Left lung (tissue), 10 donors: ENCODE data around the gene UGCG. TPM values are rescaled to one million over a fixed set of nuclear protein-coding genes. Genes with fewer than 3 reads are reported as not detected.

Source experiments
- ATAC-seq: fragments of 200-7000 bp; cut with Tn5 transposase; one replicate; pipeline ENCODE4 v1.9.1; 2020; ENCODE audit warnings: moderate library complexity
- DNase-seq, 4 donors: peaks; one replicate each; pipeline ENCODE4 v3.0.0-alpha.2; 2013 to 2020
- H3K27ac ChIP-seq, 2 donors: fragments of 200-600 bp; sonication (generic) in 1 of 2; one replicate each; pipeline versions ENCODE4 v1.5.0 to v1.8.0; 2020 to 2021
- H3K27me3 ChIP-seq, 2 donors: fragments of 200-600 bp; sonication (generic) in 1 of 2; one replicate each; pipeline versions ENCODE4 v1.5.0 to v1.8.0; 2020 to 2021
- H3K36me3 ChIP-seq, 2 donors: fragments of 200-600 bp; sonication (generic) in 1 of 2; one replicate each; pipeline versions ENCODE4 v1.5.0 to v1.8.0; 2020 to 2021
- H3K4me1 ChIP-seq, 2 donors: fragments of 200-600 bp; one replicate each; pipeline ENCODE4 v1.8.0; 2021
- H3K4me3 ChIP-seq, 2 donors: fragments of 200-600 bp; sonication (generic) in 1 of 2; one replicate each; pipeline versions ENCODE4 v1.5.0 to v1.8.0; 2020 to 2021; ENCODE audit warnings: mild to moderate bottlenecking in 1 of 2
- H3K9me3 ChIP-seq, 2 donors: fragments of 200-600 bp; sonication (generic) in 1 of 2; one replicate each; pipeline versions ENCODE4 v1.5.0 to v1.8.0; 2020 to 2021
- intact Hi-C, 2 donors: fragments of 100-400 bp; cut with DNase I; formaldehyde crosslinking; loops; one replicate each; pipeline versions ENCODE4 v1.11.2 to v1.14.2; 2022
- polyA plus RNA-seq, 6 donors: library from polyadenylated mRNA; unstranded; fragments of 120-200 nt; gene quantifications; one replicate each; pipeline ENCODE4 v1.2.1, GENCODE V29; 2013; ENCODE audit not compliant: insufficient read length in 6 of 6
- total RNA-seq, 2 donors: library from RNA; stranded (reverse); fragmentation: NEBNext Ultra II Directional; extraction: Animal tissue kit (Norgen Biotek cat#: 25700); gene quantifications; one replicate each; pipeline ENCODE4 v1.2.1, GENCODE V29; 2021
- TF ChIP-seq, protein P1 (sequence below), 2 donors: fragments of 200-600 bp; sonication (generic) in 1 of 2; IDR thresholded peaks; one replicate each; pipeline versions ENCODE4 v1.5.0 to v1.8.0; 2021; ENCODE audit warnings: antibody characterized with exemption in 2 of 2
- donor health status: DM: no; HTN: yes; CAD: no.
- donor health status: DM: no; HTN: no; CAD: no.

The UGCG gene
- total and polyA plus RNA-seq, 8 donors: 29.0 to 74.3 (median 50.3) TPM

DNA sequence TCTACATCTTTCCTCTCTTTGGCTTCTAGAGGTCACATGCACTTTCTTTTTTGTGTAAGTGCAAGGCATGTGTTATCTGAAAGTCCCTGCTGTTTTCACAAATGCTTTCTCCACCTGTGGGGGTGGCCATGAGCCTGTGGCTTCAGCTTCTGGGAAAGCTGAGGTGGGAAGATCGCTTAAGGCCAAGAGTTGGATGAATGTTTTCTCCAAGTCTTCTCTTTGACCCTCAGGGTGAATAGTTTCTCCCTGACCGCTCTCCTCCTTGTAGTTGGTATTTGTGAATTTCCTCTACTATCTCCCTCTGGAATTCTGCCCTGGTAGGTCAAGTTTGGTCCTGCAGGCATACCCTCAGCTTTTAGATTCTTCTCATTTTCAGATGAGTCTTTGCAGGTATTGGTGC, 74.2 kb downstream of the UGCG start:
- H3K4me1 ChIP-seq: peaks cover 0 to 4% of the 10 kb centered on the region in 2 donors
- ATAC-seq (no peak), DNase-seq (no peak)
- H3K27ac ChIP-seq: no peak overlapping the region
- H3K4me3 ChIP-seq: no peak overlapping the region
- H3K27me3 ChIP-seq: no peaks in the 10 kb centered on the region
- TF ChIP-seq, protein P1, sequence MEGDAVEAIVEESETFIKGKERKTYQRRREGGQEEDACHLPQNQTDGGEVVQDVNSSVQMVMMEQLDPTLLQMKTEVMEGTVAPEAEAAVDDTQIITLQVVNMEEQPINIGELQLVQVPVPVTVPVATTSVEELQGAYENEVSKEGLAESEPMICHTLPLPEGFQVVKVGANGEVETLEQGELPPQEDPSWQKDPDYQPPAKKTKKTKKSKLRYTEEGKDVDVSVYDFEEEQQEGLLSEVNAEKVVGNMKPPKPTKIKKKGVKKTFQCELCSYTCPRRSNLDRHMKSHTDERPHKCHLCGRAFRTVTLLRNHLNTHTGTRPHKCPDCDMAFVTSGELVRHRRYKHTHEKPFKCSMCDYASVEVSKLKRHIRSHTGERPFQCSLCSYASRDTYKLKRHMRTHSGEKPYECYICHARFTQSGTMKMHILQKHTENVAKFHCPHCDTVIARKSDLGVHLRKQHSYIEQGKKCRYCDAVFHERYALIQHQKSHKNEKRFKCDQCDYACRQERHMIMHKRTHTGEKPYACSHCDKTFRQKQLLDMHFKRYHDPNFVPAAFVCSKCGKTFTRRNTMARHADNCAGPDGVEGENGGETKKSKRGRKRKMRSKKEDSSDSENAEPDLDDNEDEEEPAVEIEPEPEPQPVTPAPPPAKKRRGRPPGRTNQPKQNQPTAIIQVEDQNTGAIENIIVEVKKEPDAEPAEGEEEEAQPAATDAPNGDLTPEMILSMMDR (IDR thresholded peaks at IDR 0.05): no peak
- H3K36me3 ChIP-seq: no peaks in the 10 kb centered on the region
- intact Hi-C loops: no loop called here
- H3K9me3 ChIP-seq: no peaks in the 10 kb centered on the region

DNA sequence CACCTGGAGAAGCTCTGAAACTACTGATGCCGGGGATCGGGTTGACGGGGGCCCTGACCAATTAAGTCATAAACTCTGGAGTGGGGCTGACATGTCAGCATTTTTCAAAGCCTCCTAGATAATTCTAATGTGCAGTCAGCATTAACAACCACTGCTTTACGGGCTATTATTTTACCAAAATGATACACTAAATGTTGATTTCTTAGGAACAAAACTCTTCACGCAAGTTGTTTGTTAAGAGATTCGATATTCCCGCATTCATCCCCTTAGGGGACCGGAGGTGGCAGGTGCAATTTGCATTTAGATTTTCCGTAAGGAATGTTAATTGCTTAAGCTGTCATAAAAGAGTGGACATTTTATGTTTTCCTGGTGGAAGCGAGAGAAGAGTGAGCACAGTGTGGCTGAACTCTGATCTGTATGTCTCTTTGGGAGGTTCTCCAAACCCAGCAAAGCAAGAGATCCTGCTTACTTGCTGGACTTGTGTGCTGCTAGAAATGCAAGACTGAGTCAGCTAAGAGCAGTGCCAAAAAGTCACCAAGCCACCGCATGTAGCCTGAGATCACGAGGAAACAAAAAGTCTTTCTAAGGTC, 77.6 kb downstream of the UGCG start:
- Histone ChIP-seq H3K4me3 (no peak overlapping the region), H3K27me3 (no peaks in the 10 kb centered on the region), H3K4me1 (peaks cover 0 to 4% of the 10 kb centered on the region in 2 donors), H3K9me3 (no peaks in the 10 kb centered on the region), H3K27ac (no peak overlapping the region), H3K36me3 (no peaks in the 10 kb centered on the region)
- TF ChIP-seq, protein P1 (IDR thresholded peaks at IDR 0.05): no peak
- peak; percentile 52 for ATAC-seq
- DNase-seq: no peak
- intact Hi-C loops: no loop called here

DNA sequence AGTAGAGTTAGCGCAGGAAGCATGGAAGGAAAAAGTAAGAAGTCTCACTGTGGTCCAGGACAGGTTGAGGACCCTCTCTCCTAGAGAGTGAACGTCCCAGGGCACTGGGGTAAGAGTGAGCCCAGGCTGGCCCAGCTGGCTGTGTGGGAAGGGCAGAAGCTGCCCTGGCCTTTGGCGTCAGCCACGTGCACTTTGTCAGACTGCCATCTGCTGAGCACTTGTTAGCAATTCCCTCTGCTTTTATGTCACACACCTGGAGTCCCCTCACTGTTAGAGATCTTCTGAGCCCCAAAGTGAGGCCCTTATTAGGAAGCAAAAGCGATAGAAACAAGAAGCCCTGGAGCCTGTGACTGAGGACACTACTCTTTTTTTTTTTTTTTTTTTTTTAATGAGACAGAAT, 79.1 kb downstream of the UGCG start:
- peak; percentile 95 for ATAC-seq
- Histone ChIP-seq H3K27me3 (no peaks in the 10 kb centered on the region), H3K36me3 (no peaks in the 10 kb centered on the region), H3K9me3 (no peaks in the 10 kb centered on the region), H3K4me3 (no peak overlapping the region), H3K27ac (no peak overlapping the region), H3K4me1 (peaks cover 0 to 4% of the 10 kb centered on the region in 2 donors)
- TF ChIP-seq, protein P1 (IDR thresholded peaks at IDR 0.05): no peak
- DNase-seq: peak in 2 of 4 donors; percentile 59 to 84
- intact Hi-C loops: no loop called here

DNA sequence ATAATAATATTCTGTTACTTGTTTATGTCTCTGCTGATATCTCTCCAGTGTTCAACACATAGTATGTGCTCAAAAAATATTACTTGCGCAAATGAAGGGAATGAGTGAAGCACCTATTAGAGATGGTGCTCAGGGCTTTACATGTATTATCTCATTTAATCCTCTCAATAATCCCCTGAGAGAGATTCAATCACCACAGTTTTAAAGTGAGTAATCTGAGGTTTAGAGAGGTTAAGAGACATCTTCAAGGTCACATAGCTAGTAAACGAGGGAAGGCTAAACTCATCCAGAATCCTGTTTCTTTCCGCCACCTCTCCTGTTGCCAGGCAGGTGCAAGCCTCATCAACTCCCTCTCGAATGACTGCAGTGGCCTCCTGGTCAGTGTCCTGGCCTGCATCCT, 82.0 kb downstream of the UGCG start:
- TF ChIP-seq, protein P1 (IDR thresholded peaks at IDR 0.05): no peak
- H3K36me3 ChIP-seq: no peaks in the 10 kb centered on the region
- no peak overlapping the region for H3K4me3 ChIP-seq
- no peaks in the 10 kb centered on the region for H3K9me3 ChIP-seq
- H3K4me1 ChIP-seq: peaks cover 0 to 4% of the 10 kb centered on the region in 2 donors
- no peak overlapping the region for H3K27ac ChIP-seq
- ATAC-seq (no peak), DNase-seq (no peak)
- intact Hi-C loops: no loop called here
- H3K27me3 ChIP-seq: no peaks in the 10 kb centered on the region

DNA sequence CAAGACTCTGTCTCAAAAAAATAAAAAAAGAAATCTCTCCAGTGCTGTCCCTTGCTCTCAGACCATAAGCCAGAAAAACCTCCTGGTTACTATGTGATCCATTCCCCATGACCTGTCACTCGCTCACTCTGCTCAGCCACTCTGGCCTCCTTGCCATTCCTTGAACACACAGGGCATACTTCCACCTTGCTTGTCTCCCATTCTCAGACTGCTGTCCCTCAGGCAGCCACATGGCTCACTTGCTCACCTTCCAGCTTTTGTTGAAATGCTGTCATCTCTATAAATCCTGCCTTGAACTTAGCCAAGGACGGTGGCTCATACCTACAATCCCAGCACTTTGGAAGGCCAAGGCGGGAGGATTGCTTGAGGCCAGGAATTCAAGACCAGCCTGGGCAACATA, 82.9 kb downstream of the UGCG start:
- Histone ChIP-seq H3K27ac (no peak overlapping the region), H3K27me3 (no peaks in the 10 kb centered on the region), H3K4me3 (no peak overlapping the region), H3K9me3 (no peaks in the 10 kb centered on the region), H3K36me3 (no peaks in the 10 kb centered on the region), H3K4me1 (no peaks in the 10 kb centered on the region)
- TF ChIP-seq, protein P1 (IDR thresholded peaks at IDR 0.05): no peak
- DNase-seq: no peak
- intact Hi-C loops: no loop called here
- no peak for ATAC-seq
